NCI-H748 (cell line): ENCODE results near the gene OSTN.

ENCODE experiments used
- DNase-seq: peaks from one replicate; lab custom pipeline; 2025; ENCODE audit not compliant: unreplicated experiment; lab: John Stamatoyannopoulos, UW

The OSTN gene

DNA sequence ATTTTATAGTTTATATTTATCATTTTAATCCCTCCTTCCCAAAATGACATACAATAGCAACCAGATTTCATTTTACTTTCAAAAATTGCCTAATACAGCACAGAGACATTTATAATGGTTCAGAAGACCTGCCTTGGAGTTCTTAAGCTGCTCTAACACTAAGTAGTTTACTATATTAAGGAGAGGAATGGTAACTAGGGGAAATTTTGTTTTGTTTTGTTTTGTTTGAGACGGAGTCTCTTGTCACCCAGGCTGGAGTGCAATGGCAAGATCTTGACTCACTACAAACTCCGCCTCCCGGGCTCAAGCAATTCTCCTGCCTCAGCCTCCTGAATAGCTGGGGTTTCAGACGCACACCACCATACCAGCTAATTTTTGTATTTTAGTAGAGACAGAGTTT lies 107.4 kb downstream of the OSTN start:
- no peak for DNase-seq

DNA sequence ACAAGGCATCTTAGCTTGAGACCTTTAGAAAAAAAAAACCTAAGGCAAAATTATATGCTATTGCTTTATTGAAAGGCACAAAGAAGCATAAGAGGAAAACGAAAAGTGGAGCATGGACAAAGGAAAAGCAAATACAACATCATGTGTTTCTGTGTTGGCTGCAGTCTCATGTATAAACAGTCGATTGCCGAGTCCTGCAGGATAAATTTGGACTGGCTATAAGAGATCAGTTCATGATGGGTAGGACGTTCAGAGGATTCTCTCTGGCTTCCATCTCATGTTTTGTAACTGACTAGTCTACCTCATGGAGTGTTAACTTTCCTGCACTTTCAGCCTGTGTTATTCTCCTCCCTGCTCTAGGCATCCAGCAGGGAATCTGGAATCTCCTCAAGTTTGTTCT lies 108.3 kb downstream of the OSTN start:
- DNase-seq = no peak

DNA sequence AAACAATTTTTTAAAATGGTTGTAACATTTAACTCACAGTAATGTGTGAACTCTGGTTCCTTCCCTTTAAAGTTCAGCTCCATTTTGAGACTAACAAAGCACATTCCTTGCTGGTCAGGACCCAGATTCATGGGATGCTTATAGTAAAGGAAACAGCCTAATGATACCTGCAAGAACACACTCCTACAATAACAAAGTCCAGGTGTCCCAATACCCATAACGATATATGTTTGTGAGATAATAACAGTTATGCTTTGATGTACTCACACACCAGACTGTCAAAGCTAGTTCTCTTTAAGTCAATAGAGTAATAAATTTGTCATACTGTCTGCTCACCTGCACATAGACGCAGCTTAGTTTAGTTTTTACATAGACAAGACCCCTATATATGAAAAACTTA lies 114.3 kb downstream of the OSTN start:
- no peak for DNase-seq

DNA sequence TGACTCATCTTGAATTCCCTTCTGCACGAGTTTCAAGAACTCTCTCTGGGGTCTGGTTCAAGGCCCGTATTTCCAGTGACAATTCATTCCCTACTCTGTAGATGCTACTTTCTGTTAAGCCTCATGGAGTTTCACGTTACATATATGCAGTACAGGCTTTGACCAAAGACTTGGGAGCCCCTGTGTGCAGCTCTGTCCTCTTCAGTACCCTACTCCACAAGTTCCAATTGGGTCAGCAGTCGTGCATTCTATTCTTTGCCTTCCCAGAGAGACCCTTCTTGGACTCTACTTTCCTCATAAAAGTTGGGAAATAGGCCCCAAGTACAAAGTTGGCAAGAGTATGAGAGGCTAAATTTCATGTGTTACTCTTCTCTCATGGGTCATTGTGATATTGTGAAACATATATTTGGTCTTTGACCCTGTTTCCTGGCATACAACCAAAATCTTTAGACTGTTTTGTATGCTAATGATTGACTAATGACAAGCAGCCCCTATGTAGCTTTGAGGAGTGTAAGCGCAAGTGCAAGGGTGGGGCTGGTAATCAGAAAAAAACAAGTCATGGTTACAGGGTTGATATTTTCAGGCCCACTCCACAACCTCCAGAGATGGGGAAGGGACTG lies 115.2 kb downstream of the OSTN start:
- no peak for DNase-seq
